HG02840 (cell line): Measurements from ENCODE around the gene CCDC80.
"Not testable (repeated sequence)": the region's sequence is repeated elsewhere in the genome, so short reads cannot be mapped to it uniquely, and the experiment has no call there.

ENCODE experiments used
- ATAC-seq: cut with Tn5 transposase; IDR thresholded peaks from one replicate; pipeline ENCODE4 v1.9.1; 2021; ENCODE audit warnings: mild to moderate bottlenecking, moderate library complexity, moderate number of reproducible peaks; ENCODE audit not compliant: unreplicated experiment, low FRiP score

Gene CCDC80

GRCh38 chr3:112598731-112599130, 42.2 kb downstream of the CCDC80 start:
- no peak for ATAC-seq

- no peak for ATAC-seq
Observed at GRCh38 chr3:112597945-112598344, 43.0 kb downstream of the CCDC80 start.

GRCh38 chr3:112594856-112595255, 46.1 kb downstream of the CCDC80 start:
- ATAC-seq, result no peak

GRCh38 chr3:112593258-112593657, 47.7 kb downstream of the CCDC80 start:
- ATAC-seq, result no peak

- ATAC-seq, result no peak
Observed at GRCh38 chr3:112587336-112587735, 53.6 kb downstream of the CCDC80 start.

GRCh38 chr3:112585782-112586181, 55.2 kb downstream of the CCDC80 start:
- no peak for ATAC-seq

- no peak for ATAC-seq
Observed at GRCh38 chr3:112583105-112583504, 57.8 kb downstream of the CCDC80 start.

GRCh38 chr3:112582244-112582874, 58.6 kb downstream of the CCDC80 start:
- ATAC-seq, result no peak

- no peak for ATAC-seq
Observed at GRCh38 chr3:112579697-112580096, 61.2 kb downstream of the CCDC80 start.

GRCh38 chr3:112579232-112579631, 61.7 kb downstream of the CCDC80 start:
- no peak for ATAC-seq

- ATAC-seq, result no peak
Observed at GRCh38 chr3:112572701-112573100, 68.2 kb downstream of the CCDC80 start.

GRCh38 chr3:112569265-112569664, 71.7 kb downstream of the CCDC80 start:
- ATAC-seq, result no peak

GRCh38 chr3:112568642-112569041, 72.3 kb downstream of the CCDC80 start:
- ATAC-seq, result no peak

- no peak for ATAC-seq
Observed at GRCh38 chr3:112564940-112565305, 76.0 kb downstream of the CCDC80 start.

GRCh38 chr3:112564247-112564939, 76.5 kb downstream of the CCDC80 start:
- not testable (repeated sequence) for ATAC-seq

GRCh38 chr3:112561734-112562529, 79.0 kb downstream of the CCDC80 start, which contains the start of the genes ATG3 and SLC35A5:
ATG3 (minus strand) TSS chr3:112561962; CDS start chr3:112561528, 434 bp downstream.
SLC35A5 (plus strand) TSS chr3:112562045; CDS start chr3:112563404, 1,359 bp downstream.
- ATAC-seq, result peak; percentile 84

GRCh38 chr3:112561484-112561733, 79.5 kb downstream of the CCDC80 start:
- peak; percentile 50 for ATAC-seq

GRCh38 chr3:112560721-112561483, 80.0 kb downstream of the CCDC80 start:
- ATAC-seq, result peak; percentile 21

GRCh38 chr3:112560307-112560706, 80.6 kb downstream of the CCDC80 start:
- ATAC-seq, result no peak

GRCh38 chr3:112557976-112558375, 83.0 kb downstream of the CCDC80 start:
- ATAC-seq, result no peak
